ENCODE data around the gene EOMES. TPM values are rescaled to one million over a fixed set of nuclear protein-coding genes. Genes with fewer than 3 reads are reported as not detected.

Gene EOMES
- total and polyA plus RNA-seq, 2 of the 4 experiments (the other 2 are of a cell fraction): not detected

DNA sequence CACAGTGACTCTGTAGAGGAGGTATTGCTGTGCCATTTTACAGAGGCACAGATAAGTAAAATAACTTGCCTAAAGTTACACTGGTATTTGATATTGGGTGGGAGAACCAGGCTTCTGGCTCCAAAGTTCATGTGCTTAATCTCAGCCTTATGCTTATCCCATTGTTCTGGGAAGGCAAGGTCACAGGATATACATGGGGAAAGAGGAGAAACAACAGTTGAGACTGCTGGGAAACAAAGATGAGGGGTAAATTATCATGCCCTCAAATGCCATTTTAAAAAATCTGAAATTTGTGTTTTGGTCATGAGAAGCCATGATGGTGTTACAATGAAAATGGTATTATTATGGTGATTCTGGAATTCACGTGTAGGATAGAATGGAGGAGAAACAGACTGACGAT lies 54.4 kb downstream of the EOMES start:
- dilution Hi-C loops (cut with HindIII; ENCODE audit: low sequenced_read_pairs, unreplicated experiment) (no loop called here), in situ Hi-C loops (cut with MboI; ENCODE audit: low sequenced_read_pairs) (no loop called here), intact Hi-C loops (cut with micrococcal nuclease) (no loop called here)
- H3K79me1 ChIP-seq (ENCODE audit: low read depth in 1 of 2, low read length in 2 of 2): no peaks in the 10 kb centered on the region
- peaks cover 2% of the 10 kb centered on the region for H3K4me1 ChIP-seq (ENCODE audit: control insufficient read depth, insufficient read depth, low read length)
- H2BK20ac ChIP-seq (ENCODE audit: low read depth, low read length): no peak overlapping the region
- no CpG with 5 or more reads among the region's 2 CpGs for WGBS, 2 experiments (ENCODE audit: extremely low coverage in 2 of 2, insufficient read length in 1 of 2)
- H2AK9ac ChIP-seq (replicated peaks; ENCODE audit: low read depth, low read length, poor library complexity): no peak overlapping the region
- no peak overlapping the region for H2AFZ ChIP-seq (replicated peaks; ENCODE audit: low read length, poor library complexity)
- H2BK15ac ChIP-seq (ENCODE audit: low read depth, low read length): no peak overlapping the region
- no peak overlapping the region for H4K5ac ChIP-seq (ENCODE audit: low read depth, low read length)
- H3K9ac ChIP-seq (ENCODE audit: low read depth, low read length): no peak overlapping the region
- H3K27me3 ChIP-seq (ENCODE audit: control insufficient read depth, insufficient read depth, low read length): no peaks in the 10 kb centered on the region
- H3K14ac ChIP-seq (replicated peaks; ENCODE audit: low read depth, low read length): no peak overlapping the region
- H2BK120ac ChIP-seq (ENCODE audit: low read depth, low read length): no peak overlapping the region
- ChIA-PET CTCF (no interaction called here), POLR2A (ENCODE audit: unreplicated experiment) (interaction anchor here (0.6 kb wide), 1 partner anchor 711 kb away, joined by 7 read pairs; no protein-coding TSS in a partner anchor)
- no peak overlapping the region for H3K56ac ChIP-seq (ENCODE audit: extremely low read depth, insufficient read depth, low read length)
- no peak overlapping the region for H3K4ac ChIP-seq (ENCODE audit: low read depth, low read length)
- no peak overlapping the region for H3K4me2 ChIP-seq (ENCODE audit: low read depth, low read length)
- no peaks in the 10 kb centered on the region for H3K9me3 ChIP-seq (ENCODE audit: control insufficient read depth, insufficient read depth, low read length)
- no peak overlapping the region for H4K8ac ChIP-seq (ENCODE audit: low read depth in 2 of 2, low read length in 2 of 2)
- TF ChIP-seq POLR2A (IDR thresholded peaks at IDR 0.05; ENCODE audit: low read depth, low read length) (no peak), CEBPB (IDR thresholded peaks at IDR 0.05; ENCODE audit: low read depth, low read length) (no peak), NFE2L2 (IDR thresholded peaks at IDR 0.05; ENCODE audit: low read depth, low read length) (no peak), BHLHE40 (IDR thresholded peaks at IDR 0.05; ENCODE audit: low read depth, low read length) (no peak), USF2 (IDR thresholded peaks at IDR 0.05; ENCODE audit: low read depth, low read length) (no peak)
- DNase-seq (no peak), ATAC-seq (ENCODE audit: low read depth) (no peak)
- no peak overlapping the region for H3K4me3 ChIP-seq (ENCODE audit: insufficient read depth, low read depth, low read length)
- no peak overlapping the region for H3K27ac ChIP-seq (ENCODE audit: insufficient read depth, low read length)
- no peaks in the 10 kb centered on the region for H3K9me1 ChIP-seq (ENCODE audit: insufficient read depth, low read length)
- H2AK5ac ChIP-seq (ENCODE audit: low read depth, low read length): no peak overlapping the region
- no peak overlapping the region for H4K91ac ChIP-seq (ENCODE audit: insufficient read depth, low read depth, low read length)
- no TSS peak for BruUV-seq (replicated peaks)
- H3K23ac ChIP-seq (ENCODE audit: low read depth, low read length): no peak overlapping the region
- H3K18ac ChIP-seq (ENCODE audit: low read depth, low read length): no peak overlapping the region
- no peaks in the 10 kb centered on the region for H4K20me1 ChIP-seq (ENCODE audit: insufficient read depth, low read length)
- H3K36me3 ChIP-seq (ENCODE audit: control insufficient read depth, insufficient read depth, low read length): no peaks in the 10 kb centered on the region
- H2BK5ac ChIP-seq (ENCODE audit: low read depth, low read length, poor library complexity, severe bottlenecking): no peak overlapping the region
